SK-N-SH (cell line): ENCODE results near the gene TMEM163. TPM values are rescaled to one million over a fixed set of nuclear protein-coding genes. Genes with fewer than 3 reads are reported as not detected.

Experiments used
- CTCF ChIA-PET: fragments of 300-600, 350-600 bp; formaldehyde crosslinking; extraction: SDS; loops from one replicate; lab custom pipeline; 2021; lab: Yijun Ruan, JAX
- POLR2A ChIA-PET: fragments of 350-600 bp; sonication (Branson Sonifier 250); formaldehyde crosslinking; extraction: SDS; loops from one replicate; lab custom pipeline; 2020; ENCODE audit warnings: antibody characterized with exemption, inconsistent platforms; lab: Yijun Ruan, JAX
- DNase-seq: peaks from one replicate; pipeline ENCODE4 v3.0.0; 2012
- H2AFZ ChIP-seq: fragments of 200-600 bp; sonication (generic); 2 replicates; pipeline ENCODE4 v1.8.1; 2016; ENCODE audit warnings: antibody characterized with exemption, mild to moderate bottlenecking, low read depth
- H3F3A ChIP-seq: fragments of 200-600 bp; sonication (generic); replicated peaks from 2 replicates; pipeline ENCODE3; 2016; ENCODE audit warnings: antibody characterized with exemption, mild to moderate bottlenecking; ENCODE audit not compliant: insufficient read depth
- H3K27ac ChIP-seq, 2 experiments: fragments of 200-500 bp in 1 of 2; fragments of 200-600 bp in 1 of 2; sonication (Bioruptor generic) in 1 of 2; sonication (generic), shearing (Covaris generic) in 1 of 2; 2 replicates each; pipeline versions ENCODE4 v1.5.1 to v1.6.1; 2014 to 2016; ENCODE audit warnings: low read depth in 2 of 2, inconsistent platforms in 1 of 2, low read length in 1 of 2, mild to moderate bottlenecking in 1 of 2, mixed read lengths in 1 of 2
- H3K27me3 ChIP-seq: fragments of 200-600 bp; sonication (generic), shearing (Covaris generic); 2 replicates; pipeline ENCODE4 v1.6.1; 2016; ENCODE audit warnings: mixed run types; ENCODE audit not compliant: insufficient read depth
- H3K36me3 ChIP-seq, 2 experiments: fragments of 200-500 bp in 1 of 2; fragments of 200-600 bp in 1 of 2; sonication (Bioruptor generic) in 1 of 2; sonication (generic) in 1 of 2; replicated peaks in 1 of 2; 2 replicates each; pipeline versions ENCODE3 to v1.5.1; 2014 to 2016; ENCODE audit warnings: low read length in 1 of 2, mild to moderate bottlenecking in 1 of 2; ENCODE audit not compliant: insufficient read depth in 2 of 2, control insufficient read depth in 1 of 2
- H3K4me1 ChIP-seq, 2 experiments: fragments of 200-500 bp in 1 of 2; fragments of 200-600 bp in 1 of 2; sonication (Bioruptor generic) in 1 of 2; sonication (generic), shearing (Covaris generic) in 1 of 2; 2 replicates each; pipeline versions ENCODE4 v1.5.1 to v1.6.1; 2014 to 2016; ENCODE audit warnings: low read depth in 1 of 2, low read length in 1 of 2, mixed run types in 1 of 2; ENCODE audit not compliant: insufficient read depth in 2 of 2, control insufficient read depth in 1 of 2
- H3K4me2 ChIP-seq: fragments of 200-600 bp; sonication (generic), shearing (Covaris generic); 2 replicates; pipeline ENCODE4 v1.6.1; 2017; ENCODE audit warnings: mixed run types
- H3K4me3 ChIP-seq, 2 experiments: fragments of 200-500 bp in 1 of 2; fragments of 200-600 bp in 1 of 2; sonication (Bioruptor generic) in 1 of 2; sonication (generic), shearing (Covaris generic) in 1 of 2; 2 replicates each; pipeline versions ENCODE4 v1.5.1 to v1.8.1; 2014 to 2016; ENCODE audit warnings: low read depth in 2 of 2, inconsistent platforms in 1 of 2, low read length in 1 of 2, mild to moderate bottlenecking in 1 of 2, mixed read lengths in 1 of 2, moderate library complexity in 1 of 2
- H3K79me2 ChIP-seq: fragments of 200-600 bp; sonication (generic); 2 replicates; pipeline ENCODE4 v1.8.1; 2017; ENCODE audit warnings: mild to moderate bottlenecking; ENCODE audit not compliant: insufficient read depth
- H3K9ac ChIP-seq: fragments of 200-600 bp; sonication (generic); 2 replicates; pipeline ENCODE4 v1.6.1; 2017; ENCODE audit warnings: mixed run types
- H3K9me2 ChIP-seq: fragments of 200-600 bp; sonication (generic); 2 replicates; pipeline ENCODE4 v1.6.1; 2017; ENCODE audit warnings: mixed run types
- H3K9me3 ChIP-seq: fragments of 200-600 bp; sonication (generic); 2 replicates; pipeline ENCODE4 v1.6.1; 2017; ENCODE audit warnings: mixed run types, mild to moderate bottlenecking, moderate library complexity
- H4K20me1 ChIP-seq: fragments of 200-600 bp; sonication (generic); 2 replicates; pipeline ENCODE4 v1.6.1; 2017; ENCODE audit warnings: mild to moderate bottlenecking, mixed run types; ENCODE audit not compliant: insufficient read depth
- EP300 ChIP-seq, 2 experiments: IDR thresholded peaks; 2 replicates each; pipeline versions ENCODE4 v1.4.0 to v1.6.1; 2012; ENCODE audit warnings: borderline replicate concordance in 1 of 2, low read depth in 1 of 2, low read length in 1 of 2
- FOSL2 ChIP-seq: IDR thresholded peaks from 2 replicates; pipeline ENCODE4 v1.4.0; 2012; ENCODE audit warnings: low read depth, mild to moderate bottlenecking, moderate library complexity, borderline replicate concordance
- FOXJ3 ChIP-seq: sonication (generic); formaldehyde crosslinking; IDR thresholded peaks from 2 replicates; pipeline ENCODE4 v1.5.1; 2020; ENCODE audit warnings: mild to moderate bottlenecking, missing genetic modification reagents
- GATA2 ChIP-seq: sonication (generic); formaldehyde crosslinking; IDR thresholded peaks from 2 replicates; pipeline ENCODE4 v1.5.0; 2020; ENCODE audit warnings: mild to moderate bottlenecking, missing genetic modification reagents
- MXI1 ChIP-seq: IDR thresholded peaks from 2 replicates; pipeline ENCODE4 v1.6.1; 2012; ENCODE audit warnings: mild to moderate bottlenecking, low read depth, low read length, improper control_type of control experiment
- NFIC ChIP-seq: IDR thresholded peaks from 2 replicates; pipeline ENCODE4 v1.4.0; 2012; ENCODE audit warnings: borderline replicate concordance
- POLR2AphosphoS5 ChIP-seq: IDR thresholded peaks from 2 replicates; pipeline ENCODE4 v1.6.1; 2012; ENCODE audit warnings: low read depth, low read length
- RCOR1 ChIP-seq: fragments of 150-350 bp; IDR thresholded peaks from 2 replicates; pipeline ENCODE4 v1.6.1; 2017; ENCODE audit warnings: antibody characterized with exemption, low read length
- RXRA ChIP-seq: IDR thresholded peaks from 2 replicates; pipeline ENCODE4 v1.4.0; 2012; ENCODE audit warnings: low read depth, mild to moderate bottlenecking, borderline replicate concordance
- SIN3A ChIP-seq: IDR thresholded peaks from 2 replicates; pipeline ENCODE4 v1.6.1; 2012; ENCODE audit warnings: low read depth, mild to moderate bottlenecking, low read length, moderate library complexity, borderline replicate concordance
- TAF1 ChIP-seq: IDR thresholded peaks from 2 replicates; pipeline ENCODE4 v1.6.1; 2012; ENCODE audit warnings: low read depth, mild to moderate bottlenecking, low read length, moderate library complexity, borderline replicate concordance
- TCF12 ChIP-seq: IDR thresholded peaks from 2 replicates; pipeline ENCODE4 v1.4.0; 2012
- WGBS: methylation state at CpG from one replicate; pipeline ENCODE4 v1.1.6; 2017; ENCODE audit warnings: low lambda C conversion rate; 5-methylcytosine and 5-hydroxymethylcytosine counted together
- polyA plus RNA-seq, 3 experiments: library from polyadenylated mRNA; depleted of rRNA; stranded (reverse); fragments of >200 nt; gene quantifications; 2 replicates each; pipeline ENCODE4 v1.2.3, GENCODE V29; 2012
- TF ChIP-seq, protein P1 (sequence below): IDR thresholded peaks from 2 replicates; pipeline ENCODE4 v1.4.0; 2012; ENCODE audit warnings: low read depth
- TF ChIP-seq, protein P2 (sequence below): fragments of 150-350 bp; IDR thresholded peaks from 2 replicates; pipeline ENCODE4 v1.6.1; 2017; ENCODE audit warnings: antibody characterized with exemption, low read length, low read depth, borderline replicate concordance
- TF ChIP-seq, protein P3 (sequence below): fragments of 200-600 bp; sonication (generic); IDR thresholded peaks from 2 replicates; pipeline ENCODE4 v1.6.1; 2017; ENCODE audit warnings: antibody characterized with exemption, mild to moderate bottlenecking, moderate library complexity
- TF ChIP-seq, protein P4 (sequence below): IDR thresholded peaks from 2 replicates; pipeline ENCODE4 v1.4.0; 2012; ENCODE audit warnings: low read depth, borderline replicate concordance
- TF ChIP-seq, protein P5 (sequence below): IDR thresholded peaks from 2 replicates; pipeline ENCODE4 v1.6.1; 2012; ENCODE audit warnings: mild to moderate bottlenecking, low read depth, low read length, moderate library complexity

TMEM163 gene
- polyA plus RNA-seq, 1 of the 3 experiments (the other 2 are of a cell fraction): not detected

DNA sequence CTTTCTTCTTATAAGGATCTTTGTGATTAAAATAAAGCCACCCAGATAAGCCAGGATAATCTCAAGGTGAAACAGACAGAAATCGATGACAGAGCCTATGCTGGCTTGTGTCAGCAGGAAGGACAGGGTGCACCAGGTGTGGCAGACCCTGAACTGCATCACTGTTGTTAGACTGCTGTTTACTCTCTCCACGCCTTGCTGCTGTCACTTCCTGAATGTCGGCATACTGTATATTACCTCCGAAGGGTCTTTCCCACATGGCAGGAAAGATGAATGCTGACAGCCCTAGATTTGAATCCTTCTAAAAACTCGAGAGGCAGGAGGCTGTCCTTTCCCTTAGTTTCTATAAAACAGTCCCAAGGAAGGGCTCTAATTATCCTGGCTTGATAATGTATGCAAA lies 18.9 kb upstream of the TMEM163 start:
- H3K9me2 ChIP-seq: no peaks in the 10 kb centered on the region
- 17% methylated on average over 5 of the region's 5 CpGs for WGBS
- H3K27ac ChIP-seq: no peak overlapping the region
- TF ChIP-seq EP300 (IDR thresholded peaks at IDR 0.05; ENCODE audit: borderline replicate concordance in 1 of 2, low read depth in 1 of 2, low read length in 1 of 2) (no peak), RXRA (no peak), MXI1 (no peak), NFIC (no peak), SIN3A (no peak), TCF12 (no peak), POLR2AphosphoS5 (no peak), TAF1 (no peak), FOXJ3 (CRISPR knock-in tag) (no peak), RCOR1 (no peak), GATA2 (CRISPR knock-in tag) (no peak), FOSL2 (no peak)
- TF ChIP-seq, protein P1, sequence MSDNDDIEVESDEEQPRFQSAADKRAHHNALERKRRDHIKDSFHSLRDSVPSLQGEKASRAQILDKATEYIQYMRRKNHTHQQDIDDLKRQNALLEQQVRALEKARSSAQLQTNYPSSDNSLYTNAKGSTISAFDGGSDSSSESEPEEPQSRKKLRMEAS: no peak
- TF ChIP-seq, protein P2, sequence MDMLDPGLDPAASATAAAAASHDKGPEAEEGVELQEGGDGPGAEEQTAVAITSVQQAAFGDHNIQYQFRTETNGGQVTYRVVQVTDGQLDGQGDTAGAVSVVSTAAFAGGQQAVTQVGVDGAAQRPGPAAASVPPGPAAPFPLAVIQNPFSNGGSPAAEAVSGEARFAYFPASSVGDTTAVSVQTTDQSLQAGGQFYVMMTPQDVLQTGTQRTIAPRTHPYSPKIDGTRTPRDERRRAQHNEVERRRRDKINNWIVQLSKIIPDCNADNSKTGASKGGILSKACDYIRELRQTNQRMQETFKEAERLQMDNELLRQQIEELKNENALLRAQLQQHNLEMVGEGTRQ: no peak
- TF ChIP-seq, protein P3, sequence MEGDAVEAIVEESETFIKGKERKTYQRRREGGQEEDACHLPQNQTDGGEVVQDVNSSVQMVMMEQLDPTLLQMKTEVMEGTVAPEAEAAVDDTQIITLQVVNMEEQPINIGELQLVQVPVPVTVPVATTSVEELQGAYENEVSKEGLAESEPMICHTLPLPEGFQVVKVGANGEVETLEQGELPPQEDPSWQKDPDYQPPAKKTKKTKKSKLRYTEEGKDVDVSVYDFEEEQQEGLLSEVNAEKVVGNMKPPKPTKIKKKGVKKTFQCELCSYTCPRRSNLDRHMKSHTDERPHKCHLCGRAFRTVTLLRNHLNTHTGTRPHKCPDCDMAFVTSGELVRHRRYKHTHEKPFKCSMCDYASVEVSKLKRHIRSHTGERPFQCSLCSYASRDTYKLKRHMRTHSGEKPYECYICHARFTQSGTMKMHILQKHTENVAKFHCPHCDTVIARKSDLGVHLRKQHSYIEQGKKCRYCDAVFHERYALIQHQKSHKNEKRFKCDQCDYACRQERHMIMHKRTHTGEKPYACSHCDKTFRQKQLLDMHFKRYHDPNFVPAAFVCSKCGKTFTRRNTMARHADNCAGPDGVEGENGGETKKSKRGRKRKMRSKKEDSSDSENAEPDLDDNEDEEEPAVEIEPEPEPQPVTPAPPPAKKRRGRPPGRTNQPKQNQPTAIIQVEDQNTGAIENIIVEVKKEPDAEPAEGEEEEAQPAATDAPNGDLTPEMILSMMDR: no peak
- TF ChIP-seq, protein P4, sequence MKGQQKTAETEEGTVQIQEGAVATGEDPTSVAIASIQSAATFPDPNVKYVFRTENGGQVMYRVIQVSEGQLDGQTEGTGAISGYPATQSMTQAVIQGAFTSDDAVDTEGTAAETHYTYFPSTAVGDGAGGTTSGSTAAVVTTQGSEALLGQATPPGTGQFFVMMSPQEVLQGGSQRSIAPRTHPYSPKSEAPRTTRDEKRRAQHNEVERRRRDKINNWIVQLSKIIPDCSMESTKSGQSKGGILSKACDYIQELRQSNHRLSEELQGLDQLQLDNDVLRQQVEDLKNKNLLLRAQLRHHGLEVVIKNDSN: no peak
- TF ChIP-seq, protein P5, sequence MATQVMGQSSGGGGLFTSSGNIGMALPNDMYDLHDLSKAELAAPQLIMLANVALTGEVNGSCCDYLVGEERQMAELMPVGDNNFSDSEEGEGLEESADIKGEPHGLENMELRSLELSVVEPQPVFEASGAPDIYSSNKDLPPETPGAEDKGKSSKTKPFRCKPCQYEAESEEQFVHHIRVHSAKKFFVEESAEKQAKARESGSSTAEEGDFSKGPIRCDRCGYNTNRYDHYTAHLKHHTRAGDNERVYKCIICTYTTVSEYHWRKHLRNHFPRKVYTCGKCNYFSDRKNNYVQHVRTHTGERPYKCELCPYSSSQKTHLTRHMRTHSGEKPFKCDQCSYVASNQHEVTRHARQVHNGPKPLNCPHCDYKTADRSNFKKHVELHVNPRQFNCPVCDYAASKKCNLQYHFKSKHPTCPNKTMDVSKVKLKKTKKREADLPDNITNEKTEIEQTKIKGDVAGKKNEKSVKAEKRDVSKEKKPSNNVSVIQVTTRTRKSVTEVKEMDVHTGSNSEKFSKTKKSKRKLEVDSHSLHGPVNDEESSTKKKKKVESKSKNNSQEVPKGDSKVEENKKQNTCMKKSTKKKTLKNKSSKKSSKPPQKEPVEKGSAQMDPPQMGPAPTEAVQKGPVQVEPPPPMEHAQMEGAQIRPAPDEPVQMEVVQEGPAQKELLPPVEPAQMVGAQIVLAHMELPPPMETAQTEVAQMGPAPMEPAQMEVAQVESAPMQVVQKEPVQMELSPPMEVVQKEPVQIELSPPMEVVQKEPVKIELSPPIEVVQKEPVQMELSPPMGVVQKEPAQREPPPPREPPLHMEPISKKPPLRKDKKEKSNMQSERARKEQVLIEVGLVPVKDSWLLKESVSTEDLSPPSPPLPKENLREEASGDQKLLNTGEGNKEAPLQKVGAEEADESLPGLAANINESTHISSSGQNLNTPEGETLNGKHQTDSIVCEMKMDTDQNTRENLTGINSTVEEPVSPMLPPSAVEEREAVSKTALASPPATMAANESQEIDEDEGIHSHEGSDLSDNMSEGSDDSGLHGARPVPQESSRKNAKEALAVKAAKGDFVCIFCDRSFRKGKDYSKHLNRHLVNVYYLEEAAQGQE: no peak
- no peaks in the 10 kb centered on the region for H3K36me3 ChIP-seq
- H3K4me3 ChIP-seq: no peak overlapping the region
- no peak overlapping the region for H2AFZ ChIP-seq
- H3K9ac ChIP-seq: no peak overlapping the region
- H4K20me1 ChIP-seq: no peaks in the 10 kb centered on the region
- CTCF ChIA-PET: no interaction called here
- H3K4me1 ChIP-seq: peaks cover 0 to 5% of the 10 kb centered on the region in 2 experiments; a peak in 1 of 4 replicates
- H3F3A ChIP-seq: no peaks in the 10 kb centered on the region
- H3K4me2 ChIP-seq: no peak overlapping the region
- no peaks in the 10 kb centered on the region for H3K27me3 ChIP-seq
- no peak for DNase-seq
- POLR2A ChIA-PET: no interaction called here
- no peaks in the 10 kb centered on the region for H3K79me2 ChIP-seq
- H3K9me3 ChIP-seq: no peaks in the 10 kb centered on the region
